IPS-18c (cell line): Measurements from ENCODE around the gene DNM3.

Experiments used
- H3K4me3 ChIP-seq: 2 replicates; pipeline ENCODE4 v1.7.0; 2013; ENCODE audit warnings: low read depth, mild to moderate bottlenecking, low read length, moderate library complexity; ENCODE audit not compliant: insufficient read depth
- H3K9me3 ChIP-seq: one replicate; pipeline ENCODE4 v1.6.1; 2013; ENCODE audit warnings: mild to moderate bottlenecking, low read length, moderate library complexity; ENCODE audit not compliant: control insufficient read depth, insufficient read depth

Gene DNM3

GRCh38 chr1:171972846-171973245 is 131.5 kb downstream of the DNM3 start:
- no peaks in the 10 kb centered on the region for H3K9me3 ChIP-seq
- H3K4me3 ChIP-seq = no peak overlapping the region

GRCh38 chr1:171973421-171973820 is 132.1 kb downstream of the DNM3 start:
- H3K4me3 ChIP-seq = no peak overlapping the region
- no peaks in the 10 kb centered on the region for H3K9me3 ChIP-seq

GRCh38 chr1:171981303-171981702 is 140.0 kb downstream of the DNM3 start:
- Histone ChIP-seq H3K4me3 (no peak overlapping the region), H3K9me3 (no peaks in the 10 kb centered on the region)

GRCh38 chr1:171983584-171983983 is 142.3 kb downstream of the DNM3 start:
- no peak overlapping the region for H3K4me3 ChIP-seq
- H3K9me3 ChIP-seq = no peaks in the 10 kb centered on the region

GRCh38 chr1:171984262-171984661 is 143.0 kb downstream of the DNM3 start:
- no peak overlapping the region for H3K4me3 ChIP-seq
- no peaks in the 10 kb centered on the region for H3K9me3 ChIP-seq

GRCh38 chr1:171984850-171985485 is 143.7 kb downstream of the DNM3 start:
- Histone ChIP-seq H3K9me3 (no peaks in the 10 kb centered on the region), H3K4me3 (no peak overlapping the region)

GRCh38 chr1:171985639-171986038 is 144.3 kb downstream of the DNM3 start:
- H3K9me3 ChIP-seq = no peaks in the 10 kb centered on the region
- H3K4me3 ChIP-seq = no peak overlapping the region

- H3K9me3 ChIP-seq = no peaks in the 10 kb centered on the region
- no peak overlapping the region for H3K4me3 ChIP-seq
Measured at GRCh38 chr1:171988243-171988885, 147.1 kb downstream of the DNM3 start.

- no peaks in the 10 kb centered on the region for H3K9me3 ChIP-seq
Measured at GRCh38 chr1:171990371-171990770, 149.1 kb downstream of the DNM3 start.

GRCh38 chr1:171994293-171994692 is 153.0 kb downstream of the DNM3 start:
- H3K4me3 ChIP-seq = no peak overlapping the region
- no peaks in the 10 kb centered on the region for H3K9me3 ChIP-seq

More at GRCh38 chr1:171990371-171990770, 149.1 kb downstream of the DNM3 start:
- no peak overlapping the region for H3K4me3 ChIP-seq

GRCh38 chr1:171995573-171995972 is 154.3 kb downstream of the DNM3 start:
- H3K4me3 ChIP-seq = no peak overlapping the region
- H3K9me3 ChIP-seq = no peaks in the 10 kb centered on the region

- Histone ChIP-seq H3K4me3 (no peak overlapping the region), H3K9me3 (no peaks in the 10 kb centered on the region)
Measured at GRCh38 chr1:171997936-171998335, 156.6 kb downstream of the DNM3 start.

GRCh38 chr1:171998711-171999110 is 157.4 kb downstream of the DNM3 start:
- H3K9me3 ChIP-seq = no peaks in the 10 kb centered on the region
- no peak overlapping the region for H3K4me3 ChIP-seq

GRCh38 chr1:171999756-172000155 is 158.5 kb downstream of the DNM3 start:
- Histone ChIP-seq H3K9me3 (no peaks in the 10 kb centered on the region), H3K4me3 (no peak overlapping the region)

- Histone ChIP-seq H3K9me3 (no peaks in the 10 kb centered on the region), H3K4me3 (no peak overlapping the region)
Measured at GRCh38 chr1:172001288-172001687, 160.0 kb downstream of the DNM3 start.

GRCh38 chr1:172002725-172003345 is 161.5 kb downstream of the DNM3 start:
- H3K4me3 ChIP-seq = no peak overlapping the region

GRCh38 chr1:172003766-172004530 is 162.7 kb downstream of the DNM3 start:
- H3K4me3 ChIP-seq = no peak overlapping the region
- H3K9me3 ChIP-seq = no peaks in the 10 kb centered on the region

More at GRCh38 chr1:172002725-172003345, 161.5 kb downstream of the DNM3 start:
- no peaks in the 10 kb centered on the region for H3K9me3 ChIP-seq

GRCh38 chr1:172004671-172005070 is 163.4 kb downstream of the DNM3 start:
- Histone ChIP-seq H3K4me3 (no peak overlapping the region), H3K9me3 (no peaks in the 10 kb centered on the region)
